PFSK-1 (cell line): ENCODE measurements around the gene INAFM1.

Experiments used
- FOXP2 ChIP-seq: optimal IDR thresholded peaks from 2 replicates; pipeline ENCODE3; 2011; ENCODE audit warnings: borderline replicate concordance, control low read depth, inconsistent platforms; ENCODE audit not compliant: insufficient read depth; ENCODE audit errors: extremely low read length, extremely low read depth
- POLR2AphosphoS5 ChIP-seq: IDR thresholded peaks from 2 replicates; pipeline ENCODE4 v1.6.1; 2012; ENCODE audit warnings: low read depth, mild to moderate bottlenecking, control low read depth, low read length, moderate library complexity
- REST ChIP-seq, 2 experiments: IDR thresholded peaks; 2 replicates each; pipeline versions ENCODE4 v1.6.1 to v1.8.0; 2011 to 2012; ENCODE audit warnings: low read depth in 2 of 2, low read length in 2 of 2, control low read depth in 1 of 2, inconsistent platforms in 1 of 2, mild to moderate bottlenecking in 1 of 2, moderate library complexity in 1 of 2; ENCODE audit not compliant: insufficient read depth in 1 of 2
- SIN3A ChIP-seq: IDR thresholded peaks from 2 replicates; pipeline ENCODE4 v1.6.1; 2012; ENCODE audit warnings: mild to moderate bottlenecking, low read length, moderate library complexity, borderline replicate concordance; ENCODE audit not compliant: insufficient read depth
- TAF1 ChIP-seq: IDR thresholded peaks from 2 replicates; pipeline ENCODE4 v1.6.1; 2012; ENCODE audit warnings: low read length, control low read depth, borderline replicate concordance; ENCODE audit not compliant: insufficient read depth

- TF ChIP-seq POLR2AphosphoS5: no peak
- no peak for TF ChIP-seq SIN3A
- no peak for TF ChIP-seq REST (IDR thresholded peaks at IDR 0.05; ENCODE audit: insufficient read depth in 1 of 2, low read depth in 2 of 2, low read length in 2 of 2)
- no peak for TF ChIP-seq TAF1
- TF ChIP-seq FOXP2: no peak
These were observed 39.1 kb downstream of the INAFM1 start for GRCh38 chr19:47313754-47314295.
